WTC11 (cell line): ENCODE data around the gene MAX. TPM values are rescaled to one million over a fixed set of nuclear protein-coding genes. Genes with fewer than 3 reads are reported as not detected.

Source experiments
- ATAC-seq: fragments of 200-7000 bp; cut with Tn5 transposase; 2 replicates; pipeline ENCODE4 v1.10.0; 2021; ENCODE audit warnings: mild to moderate bottlenecking, moderate library complexity
- CTCF ChIA-PET: fragments of 300-600 bp; sonication (Branson Sonifier 250); formaldehyde crosslinking; loops from one replicate; lab custom pipeline; 2021; ENCODE audit warnings: antibody characterized with exemption; lab: Charles Lee
- POLR2A ChIA-PET: fragments of 350-600 bp; sonication (Branson Sonifier 250); formaldehyde crosslinking; loops from one replicate; lab custom pipeline; 2021; ENCODE audit warnings: antibody characterized with exemption; lab: Charles Lee
- DNase-seq: peaks from one replicate; pipeline ENCODE4 v3.0.0; 2021; ENCODE audit warnings: low spot score
- H3K27ac Mint-ChIP-seq: 2 replicates; pipeline ENCODE4 v1.8.0; 2021; ENCODE audit warnings: mixed read lengths
- H3K27me3 Mint-ChIP-seq: 2 replicates; pipeline ENCODE4 v1.8.0; 2021; ENCODE audit warnings: low read depth, mild to moderate bottlenecking, moderate library complexity, mixed read lengths
- H3K36me3 Mint-ChIP-seq: 2 replicates; pipeline ENCODE4 v1.8.0; 2021; ENCODE audit warnings: mixed read lengths
- H3K4me1 Mint-ChIP-seq: 2 replicates; pipeline ENCODE4 v1.8.0; 2022; ENCODE audit warnings: mixed read lengths
- H3K4me3 Mint-ChIP-seq: 2 replicates; pipeline ENCODE4 v1.8.0; 2021; ENCODE audit warnings: mild to moderate bottlenecking, moderate library complexity, mixed read lengths
- H3K9me3 Mint-ChIP-seq: 2 replicates; pipeline ENCODE4 v1.8.0; 2021; ENCODE audit warnings: mixed read lengths
- CREB1 ChIP-seq: sonication (generic); formaldehyde crosslinking; IDR thresholded peaks from 2 replicates; pipeline ENCODE4 v1.8.0; 2023; ENCODE audit warnings: mild to moderate bottlenecking, missing genetic modification reagents
- FOXJ3 ChIP-seq: sonication (generic); formaldehyde crosslinking; IDR thresholded peaks from 2 replicates; pipeline ENCODE4 v1.9.0; 2021; ENCODE audit warnings: missing genetic modification reagents, mild to moderate bottlenecking, borderline replicate concordance
- GRHL2 ChIP-seq: fragments of 250-450 bp; sonication (Bioruptor Pico); IDR thresholded peaks from 2 replicates; pipeline ENCODE4 v1.8.0; 2022; ENCODE audit warnings: mild to moderate bottlenecking, moderate library complexity; ENCODE audit not compliant: insufficient replicate concordance, severe bottlenecking
- GTF2I ChIP-seq: fragments of 250-450 bp; sonication (Bioruptor Pico); conservative IDR thresholded peaks from 2 replicates; pipeline ENCODE4 v1.4.0; 2021; ENCODE audit warnings: mild to moderate bottlenecking
- JAZF1 ChIP-seq: fragments of 250-450 bp; sonication (Bioruptor Pico); IDR thresholded peaks from 2 replicates; pipeline ENCODE4 v1.9.0; 2021; ENCODE audit warnings: moderate library complexity, mild to moderate bottlenecking, inconsistent platforms
- JUN ChIP-seq: sonication (generic); formaldehyde crosslinking; IDR thresholded peaks from 2 replicates; pipeline ENCODE4 v1.8.0; 2023; ENCODE audit warnings: mild to moderate bottlenecking, missing genetic modification reagents
- KAT7 ChIP-seq: sonication (generic); formaldehyde crosslinking; IDR thresholded peaks from 2 replicates; pipeline ENCODE4 v1.8.1; 2023; ENCODE audit warnings: missing genetic modification reagents, mild to moderate bottlenecking, borderline replicate concordance
- NR3C1 ChIP-seq: sonication (generic); formaldehyde crosslinking; conservative IDR thresholded peaks from 2 replicates; pipeline ENCODE4 v1.8.1; 2023; ENCODE audit warnings: low read depth, mild to moderate bottlenecking, missing genetic modification reagents
- TP53 ChIP-seq: sonication (generic); formaldehyde crosslinking; IDR thresholded peaks from 2 replicates; pipeline ENCODE4 v1.8.1; 2023; ENCODE audit warnings: mild to moderate bottlenecking, missing genetic modification reagents
- ZNF263 ChIP-seq: sonication (generic); formaldehyde crosslinking; IDR thresholded peaks from 2 replicates; pipeline ENCODE4 v1.8.1; 2022; ENCODE audit warnings: low read depth, mild to moderate bottlenecking, moderate library complexity, missing genetic modification reagents
- ZNF396 ChIP-seq: fragments of 250-450 bp; sonication (Bioruptor Pico); IDR thresholded peaks from 2 replicates; pipeline ENCODE4 v1.8.0; 2021; ENCODE audit warnings: mild to moderate bottlenecking, moderate library complexity, borderline replicate concordance
- ZNF416 ChIP-seq: fragments of 250-450 bp; sonication (Bioruptor Pico); IDR thresholded peaks from 2 replicates; pipeline ENCODE4 v1.9.0; 2021; ENCODE audit warnings: mild to moderate bottlenecking, inconsistent platforms
- total RNA-seq: library from RNA; stranded (reverse); gene quantifications from 3 replicates; pipeline ENCODE4 v1.2.3, GENCODE V29; 2021
- TF ChIP-seq, protein P1 (sequence below): sonication (generic); formaldehyde crosslinking; IDR thresholded peaks from 2 replicates; pipeline ENCODE4 v1.8.0; 2022; ENCODE audit warnings: mild to moderate bottlenecking, missing genetic modification reagents
- TF ChIP-seq, protein P2 (sequence below): sonication (generic); formaldehyde crosslinking; IDR thresholded peaks from 2 replicates; pipeline ENCODE4 v1.8.1; 2022; ENCODE audit warnings: mild to moderate bottlenecking, missing genetic modification reagents, moderate library complexity, borderline replicate concordance
- TF ChIP-seq, protein P3 (sequence below): fragments of 200-600 bp; IDR thresholded peaks from 2 replicates; pipeline ENCODE4 v1.8.0; 2022; ENCODE audit warnings: antibody characterized with exemption
- TF ChIP-seq, protein P4 (sequence below): sonication (generic); formaldehyde crosslinking; IDR thresholded peaks from 2 replicates; pipeline ENCODE4 v1.8.0; 2023; ENCODE audit warnings: missing genetic modification reagents, mild to moderate bottlenecking, borderline replicate concordance
- TF ChIP-seq, protein P5 (sequence below): fragments of 250-450 bp; sonication (Bioruptor Pico); IDR thresholded peaks from 2 replicates; pipeline ENCODE4 v1.9.0; 2021; ENCODE audit warnings: mild to moderate bottlenecking
- TF ChIP-seq, protein P6 (sequence below): sonication (generic); formaldehyde crosslinking; IDR thresholded peaks from 2 replicates; pipeline ENCODE4 v1.8.0; 2022; ENCODE audit warnings: mild to moderate bottlenecking, missing genetic modification reagents
- TF ChIP-seq, protein P7 (sequence below): sonication (generic); formaldehyde crosslinking; IDR thresholded peaks from 2 replicates; pipeline ENCODE4 v1.8.1; 2023; ENCODE audit warnings: mild to moderate bottlenecking, missing genetic modification reagents

Gene MAX
- total RNA-seq, 1 experiment from 2014 or later = 58.5 TPM

DNA sequence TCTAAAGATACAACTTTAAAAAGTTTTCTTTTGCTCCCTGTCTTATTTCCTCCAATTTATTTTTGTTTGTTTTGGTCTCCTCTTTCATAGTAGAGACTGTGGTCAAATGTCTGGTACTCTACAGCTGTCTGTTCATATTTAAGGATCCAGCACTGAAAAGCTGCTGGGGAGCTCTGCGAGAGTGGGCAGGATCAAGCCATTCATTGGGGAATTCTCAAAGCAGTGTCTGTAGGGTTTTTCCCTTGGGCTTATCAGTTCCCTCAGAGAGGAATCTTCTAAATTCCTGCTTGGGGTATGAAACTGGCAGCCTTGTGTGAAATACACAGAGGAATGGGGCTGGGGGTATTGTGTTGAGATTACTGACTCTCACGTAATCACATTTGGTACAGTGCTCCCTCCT is 63.4 kb downstream of the MAX start (continued):
- TF ChIP-seq, protein P1, sequence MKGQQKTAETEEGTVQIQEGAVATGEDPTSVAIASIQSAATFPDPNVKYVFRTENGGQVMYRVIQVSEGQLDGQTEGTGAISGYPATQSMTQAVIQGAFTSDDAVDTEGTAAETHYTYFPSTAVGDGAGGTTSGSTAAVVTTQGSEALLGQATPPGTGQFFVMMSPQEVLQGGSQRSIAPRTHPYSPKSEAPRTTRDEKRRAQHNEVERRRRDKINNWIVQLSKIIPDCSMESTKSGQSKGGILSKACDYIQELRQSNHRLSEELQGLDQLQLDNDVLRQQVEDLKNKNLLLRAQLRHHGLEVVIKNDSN (CRISPR knock-in tag) = no peak
- no peak for TF ChIP-seq ZNF396 (CRISPR knock-in tag)
- TF ChIP-seq, protein P2, sequence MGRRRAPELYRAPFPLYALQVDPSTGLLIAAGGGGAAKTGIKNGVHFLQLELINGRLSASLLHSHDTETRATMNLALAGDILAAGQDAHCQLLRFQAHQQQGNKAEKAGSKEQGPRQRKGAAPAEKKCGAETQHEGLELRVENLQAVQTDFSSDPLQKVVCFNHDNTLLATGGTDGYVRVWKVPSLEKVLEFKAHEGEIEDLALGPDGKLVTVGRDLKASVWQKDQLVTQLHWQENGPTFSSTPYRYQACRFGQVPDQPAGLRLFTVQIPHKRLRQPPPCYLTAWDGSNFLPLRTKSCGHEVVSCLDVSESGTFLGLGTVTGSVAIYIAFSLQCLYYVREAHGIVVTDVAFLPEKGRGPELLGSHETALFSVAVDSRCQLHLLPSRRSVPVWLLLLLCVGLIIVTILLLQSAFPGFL (CRISPR knock-in tag) = no peak
- TF ChIP-seq, protein P3, sequence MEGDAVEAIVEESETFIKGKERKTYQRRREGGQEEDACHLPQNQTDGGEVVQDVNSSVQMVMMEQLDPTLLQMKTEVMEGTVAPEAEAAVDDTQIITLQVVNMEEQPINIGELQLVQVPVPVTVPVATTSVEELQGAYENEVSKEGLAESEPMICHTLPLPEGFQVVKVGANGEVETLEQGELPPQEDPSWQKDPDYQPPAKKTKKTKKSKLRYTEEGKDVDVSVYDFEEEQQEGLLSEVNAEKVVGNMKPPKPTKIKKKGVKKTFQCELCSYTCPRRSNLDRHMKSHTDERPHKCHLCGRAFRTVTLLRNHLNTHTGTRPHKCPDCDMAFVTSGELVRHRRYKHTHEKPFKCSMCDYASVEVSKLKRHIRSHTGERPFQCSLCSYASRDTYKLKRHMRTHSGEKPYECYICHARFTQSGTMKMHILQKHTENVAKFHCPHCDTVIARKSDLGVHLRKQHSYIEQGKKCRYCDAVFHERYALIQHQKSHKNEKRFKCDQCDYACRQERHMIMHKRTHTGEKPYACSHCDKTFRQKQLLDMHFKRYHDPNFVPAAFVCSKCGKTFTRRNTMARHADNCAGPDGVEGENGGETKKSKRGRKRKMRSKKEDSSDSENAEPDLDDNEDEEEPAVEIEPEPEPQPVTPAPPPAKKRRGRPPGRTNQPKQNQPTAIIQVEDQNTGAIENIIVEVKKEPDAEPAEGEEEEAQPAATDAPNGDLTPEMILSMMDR = no peak
- no peak for TF ChIP-seq ZNF416 (CRISPR knock-in tag)
- no peak for TF ChIP-seq FOXJ3
- TF ChIP-seq GRHL2 (CRISPR knock-in tag) = no peak
- TF ChIP-seq, protein P4, sequence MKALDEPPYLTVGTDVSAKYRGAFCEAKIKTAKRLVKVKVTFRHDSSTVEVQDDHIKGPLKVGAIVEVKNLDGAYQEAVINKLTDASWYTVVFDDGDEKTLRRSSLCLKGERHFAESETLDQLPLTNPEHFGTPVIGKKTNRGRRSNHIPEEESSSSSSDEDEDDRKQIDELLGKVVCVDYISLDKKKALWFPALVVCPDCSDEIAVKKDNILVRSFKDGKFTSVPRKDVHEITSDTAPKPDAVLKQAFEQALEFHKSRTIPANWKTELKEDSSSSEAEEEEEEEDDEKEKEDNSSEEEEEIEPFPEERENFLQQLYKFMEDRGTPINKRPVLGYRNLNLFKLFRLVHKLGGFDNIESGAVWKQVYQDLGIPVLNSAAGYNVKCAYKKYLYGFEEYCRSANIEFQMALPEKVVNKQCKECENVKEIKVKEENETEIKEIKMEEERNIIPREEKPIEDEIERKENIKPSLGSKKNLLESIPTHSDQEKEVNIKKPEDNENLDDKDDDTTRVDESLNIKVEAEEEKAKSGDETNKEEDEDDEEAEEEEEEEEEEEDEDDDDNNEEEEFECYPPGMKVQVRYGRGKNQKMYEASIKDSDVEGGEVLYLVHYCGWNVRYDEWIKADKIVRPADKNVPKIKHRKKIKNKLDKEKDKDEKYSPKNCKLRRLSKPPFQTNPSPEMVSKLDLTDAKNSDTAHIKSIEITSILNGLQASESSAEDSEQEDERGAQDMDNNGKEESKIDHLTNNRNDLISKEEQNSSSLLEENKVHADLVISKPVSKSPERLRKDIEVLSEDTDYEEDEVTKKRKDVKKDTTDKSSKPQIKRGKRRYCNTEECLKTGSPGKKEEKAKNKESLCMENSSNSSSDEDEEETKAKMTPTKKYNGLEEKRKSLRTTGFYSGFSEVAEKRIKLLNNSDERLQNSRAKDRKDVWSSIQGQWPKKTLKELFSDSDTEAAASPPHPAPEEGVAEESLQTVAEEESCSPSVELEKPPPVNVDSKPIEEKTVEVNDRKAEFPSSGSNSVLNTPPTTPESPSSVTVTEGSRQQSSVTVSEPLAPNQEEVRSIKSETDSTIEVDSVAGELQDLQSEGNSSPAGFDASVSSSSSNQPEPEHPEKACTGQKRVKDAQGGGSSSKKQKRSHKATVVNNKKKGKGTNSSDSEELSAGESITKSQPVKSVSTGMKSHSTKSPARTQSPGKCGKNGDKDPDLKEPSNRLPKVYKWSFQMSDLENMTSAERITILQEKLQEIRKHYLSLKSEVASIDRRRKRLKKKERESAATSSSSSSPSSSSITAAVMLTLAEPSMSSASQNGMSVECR (CRISPR knock-in tag) = no peak
- TF ChIP-seq, all 79 proteins: peak for 0

DNA sequence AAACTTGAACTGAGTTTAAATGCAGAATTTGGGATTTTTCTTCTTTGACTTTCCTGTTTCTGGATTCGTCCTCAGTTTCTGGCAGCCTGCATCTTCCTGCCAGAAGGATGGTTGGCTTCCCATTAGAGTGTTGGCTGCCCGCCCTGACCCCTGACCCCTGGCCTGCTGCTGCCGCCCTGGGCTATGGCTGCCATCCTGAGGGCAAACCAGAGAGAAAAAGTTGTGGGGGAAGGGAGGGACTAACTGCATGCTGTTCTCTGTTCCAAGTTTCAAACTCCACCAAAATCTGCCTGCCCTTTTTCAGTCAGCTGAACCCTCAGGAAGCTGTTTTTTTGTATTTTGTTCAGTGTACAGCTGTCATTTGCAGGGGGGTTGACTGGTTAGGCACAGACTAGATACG is 67.3 kb downstream of the MAX start:
- no peak for ATAC-seq
- Mint-ChIP-seq H3K36me3 (peaks cover 18% of the 10 kb centered on the region), H3K27ac (no peak overlapping the region), H3K27me3 (no peaks in the 10 kb centered on the region), H3K4me1 (no peaks in the 10 kb centered on the region), H3K9me3 (no peaks in the 10 kb centered on the region), H3K4me3 (no peak overlapping the region)
- POLR2A ChIA-PET = no interaction called here
- no peak for DNase-seq
- CTCF ChIA-PET = interaction anchor here (1.0 to 1.1 kb wide), 2 partner anchors 9 to 15 kb away, joined by 3 to 7 read pairs; no protein-coding TSS in a partner anchor
- TF ChIP-seq, protein P5, sequence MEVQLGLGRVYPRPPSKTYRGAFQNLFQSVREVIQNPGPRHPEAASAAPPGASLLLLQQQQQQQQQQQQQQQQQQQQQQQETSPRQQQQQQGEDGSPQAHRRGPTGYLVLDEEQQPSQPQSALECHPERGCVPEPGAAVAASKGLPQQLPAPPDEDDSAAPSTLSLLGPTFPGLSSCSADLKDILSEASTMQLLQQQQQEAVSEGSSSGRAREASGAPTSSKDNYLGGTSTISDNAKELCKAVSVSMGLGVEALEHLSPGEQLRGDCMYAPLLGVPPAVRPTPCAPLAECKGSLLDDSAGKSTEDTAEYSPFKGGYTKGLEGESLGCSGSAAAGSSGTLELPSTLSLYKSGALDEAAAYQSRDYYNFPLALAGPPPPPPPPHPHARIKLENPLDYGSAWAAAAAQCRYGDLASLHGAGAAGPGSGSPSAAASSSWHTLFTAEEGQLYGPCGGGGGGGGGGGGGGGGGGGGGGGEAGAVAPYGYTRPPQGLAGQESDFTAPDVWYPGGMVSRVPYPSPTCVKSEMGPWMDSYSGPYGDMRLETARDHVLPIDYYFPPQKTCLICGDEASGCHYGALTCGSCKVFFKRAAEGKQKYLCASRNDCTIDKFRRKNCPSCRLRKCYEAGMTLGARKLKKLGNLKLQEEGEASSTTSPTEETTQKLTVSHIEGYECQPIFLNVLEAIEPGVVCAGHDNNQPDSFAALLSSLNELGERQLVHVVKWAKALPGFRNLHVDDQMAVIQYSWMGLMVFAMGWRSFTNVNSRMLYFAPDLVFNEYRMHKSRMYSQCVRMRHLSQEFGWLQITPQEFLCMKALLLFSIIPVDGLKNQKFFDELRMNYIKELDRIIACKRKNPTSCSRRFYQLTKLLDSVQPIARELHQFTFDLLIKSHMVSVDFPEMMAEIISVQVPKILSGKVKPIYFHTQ (CRISPR knock-in tag) = no peak
- TF ChIP-seq JUN (no peak), TP53 (no peak), ZNF263 (CRISPR knock-in tag) (no peak), GRHL2 (CRISPR knock-in tag) (no peak), NR3C1 (CRISPR knock-in tag) (no peak), GTF2I (CRISPR knock-in tag) (no peak), JAZF1 (CRISPR knock-in tag) (no peak), KAT7 (no peak), CREB1 (CRISPR knock-in tag) (no peak)
- TF ChIP-seq, protein P6, sequence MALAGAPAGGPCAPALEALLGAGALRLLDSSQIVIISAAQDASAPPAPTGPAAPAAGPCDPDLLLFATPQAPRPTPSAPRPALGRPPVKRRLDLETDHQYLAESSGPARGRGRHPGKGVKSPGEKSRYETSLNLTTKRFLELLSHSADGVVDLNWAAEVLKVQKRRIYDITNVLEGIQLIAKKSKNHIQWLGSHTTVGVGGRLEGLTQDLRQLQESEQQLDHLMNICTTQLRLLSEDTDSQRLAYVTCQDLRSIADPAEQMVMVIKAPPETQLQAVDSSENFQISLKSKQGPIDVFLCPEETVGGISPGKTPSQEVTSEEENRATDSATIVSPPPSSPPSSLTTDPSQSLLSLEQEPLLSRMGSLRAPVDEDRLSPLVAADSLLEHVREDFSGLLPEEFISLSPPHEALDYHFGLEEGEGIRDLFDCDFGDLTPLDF = no peak
- TF ChIP-seq, protein P7, sequence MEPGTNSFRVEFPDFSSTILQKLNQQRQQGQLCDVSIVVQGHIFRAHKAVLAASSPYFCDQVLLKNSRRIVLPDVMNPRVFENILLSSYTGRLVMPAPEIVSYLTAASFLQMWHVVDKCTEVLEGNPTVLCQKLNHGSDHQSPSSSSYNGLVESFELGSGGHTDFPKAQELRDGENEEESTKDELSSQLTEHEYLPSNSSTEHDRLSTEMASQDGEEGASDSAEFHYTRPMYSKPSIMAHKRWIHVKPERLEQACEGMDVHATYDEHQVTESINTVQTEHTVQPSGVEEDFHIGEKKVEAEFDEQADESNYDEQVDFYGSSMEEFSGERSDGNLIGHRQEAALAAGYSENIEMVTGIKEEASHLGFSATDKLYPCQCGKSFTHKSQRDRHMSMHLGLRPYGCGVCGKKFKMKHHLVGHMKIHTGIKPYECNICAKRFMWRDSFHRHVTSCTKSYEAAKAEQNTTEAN (CRISPR knock-in tag) = no peak
- TF ChIP-seq, protein P3 = no peak
